PC-9 (cell line): ENCODE measurements around the gene INTS3. TPM values are rescaled to one million over a fixed set of nuclear protein-coding genes. Genes with fewer than 3 reads are reported as not detected.

Source experiments
- BruUV-seq: library from RNA; stranded (reverse); fragments of 400-500 nt; replicated peaks from 2 replicates; lab custom pipeline; 2021; lab: Mats Ljungman, UMichigan
- CTCF ChIA-PET: fragments of 300-600 bp; sonication (Branson Sonifier 250); formaldehyde crosslinking; loops from one replicate; lab custom pipeline; 2022; ENCODE audit warnings: antibody characterized with exemption; lab: Charles Lee
- POLR2A ChIA-PET: fragments of 300-600 bp; sonication (Branson Sonifier 250); formaldehyde crosslinking; loops from one replicate; lab custom pipeline; 2022; ENCODE audit warnings: antibody characterized with exemption; ENCODE audit not compliant: unreplicated experiment; lab: Charles Lee
- DNase-seq, 2 experiments: peaks; one replicate each; pipeline versions ENCODE4 v3.0.0 to v3.0.0-alpha.2; 2015 to 2022; ENCODE audit warnings: mixed read lengths in 1 of 2
- H2AFZ ChIP-seq: fragments of 200-600 bp; sonication (generic); 2 replicates; pipeline ENCODE4 v1.8.1; 2017; ENCODE audit warnings: antibody characterized with exemption
- H3F3A ChIP-seq: fragments of 200-600 bp; sonication (generic); 2 replicates; pipeline ENCODE4 v1.8.1; 2017; ENCODE audit warnings: antibody characterized with exemption, mild to moderate bottlenecking, low read depth; ENCODE audit not compliant: insufficient read depth
- H3K27ac ChIP-seq: fragments of 200-600 bp; sonication (generic); 2 replicates; pipeline ENCODE4 v1.6.1; 2016; ENCODE audit warnings: mixed run types
- H3K27me3 ChIP-seq: fragments of 200-600 bp; sonication (generic); 2 replicates; pipeline ENCODE4 v1.6.1; 2016; ENCODE audit warnings: low read depth, mixed run types; ENCODE audit not compliant: insufficient read depth
- H3K36me3 ChIP-seq: fragments of 200-600 bp; sonication (generic); 2 replicates; pipeline ENCODE4 v1.6.1; 2016; ENCODE audit warnings: low read depth, mixed run types
- H3K4me1 ChIP-seq: fragments of 200-600 bp; sonication (generic); replicated peaks from 2 replicates; pipeline ENCODE4 v1.6.1; 2016; ENCODE audit warnings: mixed run types; ENCODE audit not compliant: insufficient read depth
- H3K4me2 ChIP-seq: fragments of 200-600 bp; sonication (generic); 2 replicates; pipeline ENCODE4 v1.6.1; 2017; ENCODE audit warnings: mixed run types
- H3K4me3 ChIP-seq: fragments of 200-600 bp; sonication (generic); 2 replicates; pipeline ENCODE4 v1.6.1; 2016; ENCODE audit warnings: mixed run types
- H3K79me2 ChIP-seq: fragments of 200-600 bp; sonication (generic); 2 replicates; pipeline ENCODE4 v1.6.1; 2017; ENCODE audit warnings: low read depth, mixed run types
- H3K9me2 ChIP-seq: fragments of 200-600 bp; sonication (generic); 2 replicates; pipeline ENCODE4 v1.8.1; 2017; ENCODE audit warnings: mild to moderate bottlenecking; ENCODE audit not compliant: insufficient read depth
- H3K9me3 ChIP-seq: fragments of 200-600 bp; sonication (generic); 2 replicates; pipeline ENCODE4 v1.8.1; 2016; ENCODE audit warnings: low read depth; ENCODE audit not compliant: insufficient read depth
- H4K20me1 ChIP-seq: fragments of 200-600 bp; sonication (generic); 2 replicates; pipeline ENCODE4 v1.8.1; 2017; ENCODE audit not compliant: insufficient read depth
- CTCF ChIP-seq: fragments of 200-600 bp; sonication (generic); conservative IDR thresholded peaks from 2 replicates; pipeline ENCODE4 v1.6.1; 2017; ENCODE audit warnings: mixed run types, antibody characterized with exemption, mild to moderate bottlenecking, moderate library complexity
- EZH2 ChIP-seq: fragments of 200-600 bp; sonication (generic); IDR thresholded peaks from 2 replicates; pipeline ENCODE4 v1.8.0; 2017; ENCODE audit warnings: antibody characterized with exemption, low read depth
- intact Hi-C: fragments of 100-400 bp; cut with micrococcal nuclease; formaldehyde crosslinking; loops from one replicate; pipeline ENCODE4 v1.10.0; 2022; ENCODE audit not compliant: unreplicated experiment
- total RNA-seq: library from RNA; stranded (reverse); gene quantifications from 2 replicates; pipeline ENCODE4 v1.2.3, GENCODE V29; 2021

INTS3 gene
- total RNA-seq, 1 experiment from 2014 or later = 91.7 TPM

DNA sequence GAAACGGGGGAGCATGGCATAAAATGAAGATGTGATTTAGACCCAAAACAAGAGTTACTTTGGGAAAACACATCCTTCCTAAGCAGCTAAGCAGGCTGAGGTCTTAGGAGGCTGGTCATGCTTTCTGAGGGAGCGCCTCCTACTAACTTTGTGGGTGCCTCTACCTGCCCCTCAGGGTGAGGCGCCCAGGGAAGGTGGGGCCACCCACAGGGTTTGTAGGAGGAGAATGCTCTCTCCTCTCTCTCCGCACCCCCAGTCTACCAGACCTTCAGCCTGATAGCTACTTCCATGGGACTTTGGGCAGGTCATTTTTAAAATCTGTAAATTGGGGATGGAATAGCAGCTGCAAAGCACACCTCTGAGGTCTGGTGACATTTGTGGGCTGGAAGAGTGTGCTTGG is 71.2 kb downstream of the INTS3 start:
- Histone ChIP-seq H3K4me3 (no peak overlapping the region), H3K27ac (no peak overlapping the region)
- CTCF ChIA-PET = no interaction called here

GRCh38 chr1:153799566-153800465 is 72.0 kb downstream of the INTS3 start:
- Histone ChIP-seq H2AFZ (no peak overlapping the region), H3K9me2 (no peaks in the 10 kb centered on the region), H3K9me3 (no peaks in the 10 kb centered on the region), H3F3A (no peaks in the 10 kb centered on the region; the same call in 1 of the 2 replicates), H3K4me1 (no peaks in the 10 kb centered on the region), H4K20me1 (no peaks in the 10 kb centered on the region), H3K36me3 (no peaks in the 10 kb centered on the region), H3K4me3 (no peak overlapping the region), H3K79me2 (no peaks in the 10 kb centered on the region), H3K27me3 (no peaks in the 10 kb centered on the region), H3K27ac (no peak overlapping the region), H3K4me2 (no peak overlapping the region)
- ChIA-PET CTCF (no interaction called here), POLR2A (no interaction called here)
- TF ChIP-seq CTCF (no peak), EZH2 (no peak)
- intact Hi-C loops = loop anchor here (5.0 to 10.0 kb wide), 2 partner anchors 125 to 472 kb away; partner anchors contain the start of genes GATAD2B and HAX1
- no peak for DNase-seq
- BruUV-seq = no TSS peak

More for the DNA sequence above, 71.2 kb downstream of the INTS3 start:
- BruUV-seq = no TSS peak
- H3K4me1 ChIP-seq = no peaks in the 10 kb centered on the region
- H3K36me3 ChIP-seq = no peaks in the 10 kb centered on the region
- H4K20me1 ChIP-seq = no peaks in the 10 kb centered on the region
- H3K79me2 ChIP-seq = no peaks in the 10 kb centered on the region
- no peaks in the 10 kb centered on the region; the same call in 1 of the 2 replicates for H3F3A ChIP-seq
- H3K9me2 ChIP-seq = no peaks in the 10 kb centered on the region
- no peaks in the 10 kb centered on the region for H3K27me3 ChIP-seq
- H2AFZ ChIP-seq = no peak overlapping the region
- intact Hi-C loops = loop anchor here (5.0 kb wide), 1 partner anchor 473 kb away; the partner anchor contains the start of gene HAX1
- no peak overlapping the region for H3K4me2 ChIP-seq
- DNase-seq = no peak
- POLR2A ChIA-PET = interaction anchor here (0.6 kb wide), 1 partner anchor 148 kb away, joined by 11 read pairs; the partner anchor contains the start of gene DENND4B
- no peaks in the 10 kb centered on the region for H3K9me3 ChIP-seq
- TF ChIP-seq EZH2 = no peak
- no peak for TF ChIP-seq CTCF

- no peak overlapping the region for H3K4me3 ChIP-seq
- no peak overlapping the region for H2AFZ ChIP-seq
- H3K36me3 ChIP-seq = no peaks in the 10 kb centered on the region
- no peak overlapping the region for H3K4me2 ChIP-seq
- POLR2A ChIA-PET = no interaction called here
- H3K27me3 ChIP-seq = no peaks in the 10 kb centered on the region
- CTCF ChIA-PET = no interaction called here
- no peaks in the 10 kb centered on the region for H3K9me3 ChIP-seq
- H3K9me2 ChIP-seq = no peaks in the 10 kb centered on the region
- peaks cover under 1% of the 10 kb centered on the region for H3K4me1 ChIP-seq
- H4K20me1 ChIP-seq = no peaks in the 10 kb centered on the region
- H3F3A ChIP-seq = no peaks in the 10 kb centered on the region; the same call in 1 of the 2 replicates
- H3K27ac ChIP-seq = no peak overlapping the region
- no peak for TF ChIP-seq EZH2
- TF ChIP-seq CTCF = no peak
- intact Hi-C loops = loop anchor here (10.0 kb wide), 1 partner anchor 124 kb away; the partner anchor contains the start of gene GATAD2B
- no peak for DNase-seq
- H3K79me2 ChIP-seq = no peaks in the 10 kb centered on the region
- BruUV-seq = no TSS peak
Measured at GRCh38 chr1:153800516-153800915, 72.7 kb downstream of the INTS3 start.
